Vagina (tissue), 2 donors: Measurements from ENCODE around the gene ROR1.

Experiments
- CTCF ChIP-seq, 3 experiments: fragments of 450-650 bp in 2 of 3; fragments of 200-600 bp in 1 of 3; sonication (generic) in 1 of 3; IDR thresholded peaks; one replicate each; pipeline ENCODE4 v1.5.1; 2017 to 2019; ENCODE audit warnings: antibody characterized with exemption in 3 of 3, mild to moderate bottlenecking in 2 of 3, moderate library complexity in 2 of 3
- POLR2A ChIP-seq, 2 donors: fragments of 450-650 bp; IDR thresholded peaks; one replicate each; pipeline ENCODE4 v1.6.1; 2017; ENCODE audit warnings: antibody characterized with exemption in 2 of 2, mild to moderate bottlenecking in 2 of 2, moderate library complexity in 2 of 2
- POLR2AphosphoS5 ChIP-seq, 2 donors: sonication (generic); formaldehyde crosslinking; IDR thresholded peaks; one replicate each; pipeline ENCODE4 v1.9.0; 2017; ENCODE audit warnings: antibody characterized with exemption in 2 of 2, mild to moderate bottlenecking in 2 of 2, low read depth in 1 of 2; ENCODE audit not compliant: insufficient read depth in 1 of 2

GRCh38 chr1:63991685-63992084, 217.9 kb downstream of the ROR1 start:
- TF ChIP-seq CTCF (IDR thresholded peaks at IDR 0.05), result no peak
- no peak for TF ChIP-seq POLR2A (IDR thresholded peaks at IDR 0.05)
- no peak for TF ChIP-seq POLR2AphosphoS5 (IDR thresholded peaks at IDR 0.05; ENCODE audit: insufficient read depth in 1 of 2, low read depth in 1 of 2)
